ENCODE data around the gene IL7R. TPM values are rescaled to one million over a fixed set of nuclear protein-coding genes. Genes with fewer than 3 reads are reported as not detected.

IL7R gene
- total and polyA plus RNA-seq, 2 of the 13 experiments (the other 11 are each of a cell fraction or from before 2014, with no cell fraction given) = not detected

GRCh38 chr5:35821513-35821912 is 35.2 kb upstream of the IL7R start:
- WGBS (ENCODE audit: low lambda C conversion rate) = 0% methylated on average over 2 of the region's 2 CpGs
- DNase-seq (ENCODE audit: low spot score) (no peak), FAIRE-seq (no peak), ATAC-seq (no peak)
- no peak overlapping the region for H2AFZ ChIP-seq (ENCODE audit: low read length)
- H3K4me1 ChIP-seq (ENCODE audit: insufficient read depth, low read length) = peaks cover 9% of the 10 kb centered on the region
- no peaks in the 10 kb centered on the region for H3K9me3 ChIP-seq (ENCODE audit: low read length)
- H3K36me3 ChIP-seq (replicated peaks in 1 of 2; ENCODE audit: control insufficient read depth in 1 of 2, insufficient read depth in 2 of 2, low read length in 2 of 2) = no peaks in the 10 kb centered on the region
- no peak overlapping the region for H3K9ac ChIP-seq (ENCODE audit: insufficient read depth, low read depth, low read length)
- H3K4me3 ChIP-seq (replicated peaks in 1 of 3; ENCODE audit: insufficient read depth in 1 of 3, low read depth in 2 of 3, low read length in 3 of 3) = no peak overlapping the region
- no TSS peak for BruUV-seq (replicated peaks)
- H3K4me2 ChIP-seq (ENCODE audit: low read depth, low read length) = no peak overlapping the region
- in situ Hi-C loops (cut with HindIII; ENCODE audit: extremely low pct_ligation_motif_present, low pct_unique_long_range_greater_than_20kb) (no loop called here), intact Hi-C loops (cut with micrococcal nuclease; ENCODE audit: unreplicated experiment) (no loop called here)
- CTCF ChIA-PET (ENCODE audit: low intra/inter-chr PET ratio, low total read pairs) = no interaction called here
- no peaks in the 10 kb centered on the region for H4K20me1 ChIP-seq (ENCODE audit: insufficient read depth, low read length)
- POLR2A ChIA-PET = no interaction called here
- no peaks in the 10 kb centered on the region for H3K79me2 ChIP-seq (ENCODE audit: insufficient read depth, low read length)
- H3K27ac ChIP-seq (ENCODE audit: extremely low read length, insufficient read depth, low read length) = no peak overlapping the region
- H3K27me3 ChIP-seq (ENCODE audit: control insufficient read depth in 1 of 2, insufficient read depth in 2 of 2, low read length in 2 of 2) = peaks cover 0 to 5% of the 10 kb centered on the region in 2 experiments; a peak in 1 of 5 replicates
- TF ChIP-seq KLF11 (CRISPR knock-in tag; IDR thresholded peaks at IDR 0.05) = no peak

DNA sequence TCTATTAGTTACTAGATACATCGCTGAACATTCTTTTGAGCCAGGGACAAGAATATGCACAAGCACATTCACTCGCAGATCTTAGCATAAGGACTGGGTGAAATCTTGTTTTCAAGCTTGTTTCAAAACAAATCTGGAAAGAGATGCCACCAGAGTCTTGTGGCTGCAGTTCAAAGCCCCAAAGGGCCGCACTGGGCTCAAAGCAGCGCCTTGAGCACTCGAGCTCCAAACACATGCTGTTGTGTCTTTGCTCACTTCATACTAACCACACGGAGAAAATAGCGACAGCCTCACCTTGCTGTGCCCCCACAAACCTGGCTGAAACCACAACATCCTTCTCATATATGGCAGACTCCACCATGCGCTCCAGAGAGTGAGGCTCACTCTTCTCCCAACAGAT is 34.2 kb upstream of the IL7R start:
- ChIA-PET POLR2A (no interaction called here), CTCF (ENCODE audit: low intra/inter-chr PET ratio, low total read pairs) (no interaction called here)
- H3K4me3 ChIP-seq (replicated peaks in 1 of 3; ENCODE audit: insufficient read depth in 1 of 3, low read depth in 2 of 3, low read length in 3 of 3) = no peak overlapping the region
- intact Hi-C loops (cut with micrococcal nuclease; ENCODE audit: unreplicated experiment) (no loop called here), in situ Hi-C loops (cut with HindIII; ENCODE audit: extremely low pct_ligation_motif_present, low pct_unique_long_range_greater_than_20kb) (no loop called here)
- 28% methylated on average over 7 of the region's 8 CpGs for WGBS (ENCODE audit: low lambda C conversion rate)
- no peaks in the 10 kb centered on the region for H4K20me1 ChIP-seq (ENCODE audit: insufficient read depth, low read length)
- peaks cover 9% of the 10 kb centered on the region for H3K4me1 ChIP-seq (ENCODE audit: insufficient read depth, low read length)
- BruUV-seq (replicated peaks) = no TSS peak
- H3K27me3 ChIP-seq (ENCODE audit: control insufficient read depth in 1 of 2, insufficient read depth in 2 of 2, low read length in 2 of 2) = peaks cover 0 to 5% of the 10 kb centered on the region in 2 experiments; a peak in 2 of 5 replicates
- no peak overlapping the region for H2AFZ ChIP-seq (ENCODE audit: low read length)
- no peak for TF ChIP-seq BRD4 (CRISPR knock-in tag; IDR thresholded peaks at IDR 0.05)
- no peak for TF ChIP-seq PHF20 (CRISPR knock-in tag; IDR thresholded peaks at IDR 0.05)
- TF ChIP-seq AKAP8 (CRISPR knock-in tag; IDR thresholded peaks at IDR 0.05) = no peak
- TF ChIP-seq, protein P1, sequence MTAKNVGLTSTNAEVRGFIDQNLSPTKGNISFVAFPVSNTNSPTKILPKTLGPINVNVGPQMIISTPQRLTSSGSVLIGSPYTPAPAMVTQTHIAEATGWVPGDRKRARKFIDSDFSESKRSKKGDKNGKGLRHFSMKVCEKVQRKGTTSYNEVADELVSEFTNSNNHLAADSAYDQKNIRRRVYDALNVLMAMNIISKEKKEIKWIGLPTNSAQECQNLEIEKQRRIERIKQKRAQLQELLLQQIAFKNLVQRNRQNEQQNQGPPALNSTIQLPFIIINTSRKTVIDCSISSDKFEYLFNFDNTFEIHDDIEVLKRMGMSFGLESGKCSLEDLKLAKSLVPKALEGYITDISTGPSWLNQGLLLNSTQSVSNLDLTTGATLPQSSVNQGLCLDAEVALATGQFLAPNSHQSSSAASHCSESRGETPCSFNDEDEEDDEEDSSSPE (CRISPR knock-in tag; IDR thresholded peaks at IDR 0.05) = no peak
- TF ChIP-seq HHEX (CRISPR knock-in tag; IDR thresholded peaks at IDR 0.05) = no peak
- no peak for TF ChIP-seq XBP1 (CRISPR knock-in tag; IDR thresholded peaks at IDR 0.05)
- TF ChIP-seq ZNF788 (CRISPR knock-in tag; IDR thresholded peaks at IDR 0.05; ENCODE audit: borderline replicate concordance) = no peak
- TF ChIP-seq ZSCAN12 (CRISPR knock-in tag; IDR thresholded peaks at IDR 0.05) = no peak
- TF ChIP-seq MATR3 (CRISPR knock-in tag; IDR thresholded peaks at IDR 0.05) = no peak
- TF ChIP-seq ZNF296 (CRISPR knock-in tag; conservative IDR thresholded peaks at IDR 0.05) = no peak
- no peak for TF ChIP-seq MXI1 (IDR thresholded peaks at IDR 0.05; ENCODE audit: borderline replicate concordance, low read depth, low read length)
- no peak for TF ChIP-seq TFAP4 (IDR thresholded peaks at IDR 0.05; ENCODE audit: borderline replicate concordance, low read depth)
- H3K9ac ChIP-seq (ENCODE audit: insufficient read depth, low read depth, low read length) = no peak overlapping the region
- no peak overlapping the region for H3K27ac ChIP-seq (ENCODE audit: extremely low read length, insufficient read depth, low read length)
- no peaks in the 10 kb centered on the region for H3K36me3 ChIP-seq (replicated peaks in 1 of 2; ENCODE audit: control insufficient read depth in 1 of 2, insufficient read depth in 2 of 2, low read length in 2 of 2)
- H3K4me2 ChIP-seq (ENCODE audit: low read depth, low read length) = no peak overlapping the region
- no peaks in the 10 kb centered on the region for H3K79me2 ChIP-seq (ENCODE audit: insufficient read depth, low read length)
- ATAC-seq (no peak), FAIRE-seq (no peak), DNase-seq (ENCODE audit: low spot score) (no peak)
- no peaks in the 10 kb centered on the region for H3K9me3 ChIP-seq (ENCODE audit: low read length)

Measured in HepG2 (cell line).